ENCODE data around the gene USP50. TPM values are rescaled to one million over a fixed set of nuclear protein-coding genes. Genes with fewer than 3 reads are reported as not detected.
A peak's percentile ranks its signal among the peaks of the same experiment; 100 is the strongest.
"Not testable (repeated sequence)": the region's sequence is repeated elsewhere in the genome, so short reads cannot be mapped to it uniquely, and the experiment has no call there.

Gene USP50
- total RNA-seq, 2 experiments from 2014 or later, result not detected

DNA sequence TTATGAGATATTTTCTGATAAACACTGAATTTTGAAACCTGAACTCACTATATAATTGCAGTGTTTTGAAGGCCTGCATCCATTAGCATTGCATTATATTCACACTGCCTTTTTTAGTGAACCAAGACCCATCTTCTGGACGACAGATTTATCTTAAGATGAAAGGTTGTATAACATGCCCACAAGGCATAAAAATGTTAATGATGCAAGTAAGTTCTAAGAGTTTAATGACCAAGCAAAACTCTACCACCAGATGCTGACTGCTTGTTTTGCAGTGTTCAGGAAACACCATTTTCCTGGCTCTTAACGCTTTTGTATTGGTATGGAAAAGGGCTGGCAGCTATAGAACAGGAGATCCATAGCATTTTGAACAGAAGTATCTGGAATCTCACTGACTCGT is 46.1 kb downstream of the USP50 start:
- Mint-ChIP-seq H3K4me3 (no peak overlapping the region), H3K27ac (no peak overlapping the region), H3K4me1 (ENCODE audit: low read depth) (peaks cover 10% of the 10 kb centered on the region), H3K27me3 (ENCODE audit: low read depth) (no peaks in the 10 kb centered on the region), H3K9me3 (ENCODE audit: insufficient read depth) (no peaks in the 10 kb centered on the region), H3K36me3 (ENCODE audit: low read depth) (peaks cover 41% of the 10 kb centered on the region)
- ChIA-PET CTCF (no interaction called here), POLR2A (interaction anchor here (0.7 kb wide), 1 partner anchor 577 kb away, joined by 3 read pairs; no protein-coding TSS in a partner anchor)
- ATAC-seq, result no peak
- no peak for DNase-seq

DNA sequence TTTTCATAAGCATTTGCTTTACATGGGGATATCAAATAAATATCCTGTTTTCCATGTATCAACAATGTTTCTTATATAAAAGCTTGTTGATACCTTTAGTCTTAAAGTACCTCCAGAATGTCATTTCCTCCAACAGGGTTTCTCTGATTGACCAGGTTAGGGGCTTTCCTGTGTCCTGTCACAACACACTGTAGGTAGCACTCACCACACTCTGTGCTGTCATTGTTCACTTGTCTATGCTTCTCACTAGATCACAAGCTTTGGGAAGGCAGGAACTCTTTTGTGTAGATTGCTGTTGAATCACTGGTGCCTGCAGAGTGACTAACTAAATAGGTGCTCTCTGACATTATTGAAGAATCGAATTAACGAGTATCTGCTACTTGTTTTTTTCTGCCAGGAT is 49.8 kb downstream of the USP50 start:
- Mint-ChIP-seq H3K36me3 (ENCODE audit: low read depth) (peaks cover 52% of the 10 kb centered on the region), H3K4me3 (no peak overlapping the region), H3K9me3 (ENCODE audit: insufficient read depth) (no peaks in the 10 kb centered on the region), H3K27me3 (ENCODE audit: low read depth) (no peaks in the 10 kb centered on the region), H3K27ac (no peak overlapping the region), H3K4me1 (ENCODE audit: low read depth) (no peaks in the 10 kb centered on the region)
- CTCF ChIA-PET, result no interaction called here
- DNase-seq (no peak), ATAC-seq (no peak)
- POLR2A ChIA-PET, result interaction anchor here (1.2 kb wide), 1 partner anchor 142 kb away, joined by 4 read pairs; the partner anchor contains the start of gene GABPB1

DNA sequence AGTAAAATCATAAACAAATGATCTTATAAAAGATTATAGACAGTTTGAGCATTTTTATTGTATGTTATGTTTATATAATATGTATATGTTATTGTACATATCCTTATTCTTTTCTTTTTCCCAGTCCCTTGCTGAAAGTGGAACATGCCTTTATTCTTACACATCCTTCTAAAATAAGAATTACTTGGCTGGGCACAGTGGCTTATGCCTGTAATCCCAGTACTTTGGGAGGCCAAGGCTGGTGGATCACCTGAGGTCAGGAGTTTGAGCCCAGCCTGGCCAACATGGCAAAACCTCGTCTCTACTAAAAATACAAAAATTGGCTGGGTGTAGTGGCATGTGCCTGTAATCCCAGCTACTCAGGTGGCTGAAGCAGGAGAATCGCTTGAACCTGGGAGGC is 51.9 kb downstream of the USP50 start:
- CTCF ChIA-PET, result interaction anchor here (0.7 kb wide), 1 partner anchor 499 kb away, joined by 3 read pairs; no protein-coding TSS in a partner anchor
- POLR2A ChIA-PET, result not testable (repeated sequence)

DNA sequence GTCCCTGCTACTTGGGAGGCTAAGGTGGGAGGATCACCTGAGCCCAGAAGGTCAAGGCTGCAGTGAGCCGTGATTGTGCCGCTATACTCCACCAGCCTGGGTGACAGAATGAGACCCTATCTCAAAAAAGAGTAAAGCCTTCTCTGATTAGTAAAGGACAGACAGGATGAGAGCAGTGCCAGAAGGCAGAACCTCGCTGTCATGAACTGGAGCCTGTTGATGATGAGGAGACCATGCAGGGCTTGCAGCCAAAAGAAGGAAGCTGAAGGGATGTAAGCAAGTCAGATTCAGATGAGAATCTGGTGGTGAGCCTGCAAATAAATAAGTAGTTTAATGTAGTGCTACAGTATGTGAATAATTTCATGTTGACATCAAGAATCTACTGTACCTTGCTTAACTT is 52.8 kb downstream of the USP50 start:
- Mint-ChIP-seq H3K27me3 (ENCODE audit: low read depth) (no peaks in the 10 kb centered on the region), H3K4me3 (no peak overlapping the region), H3K27ac (no peak overlapping the region), H3K36me3 (ENCODE audit: low read depth) (peaks cover 60% of the 10 kb centered on the region), H3K9me3 (ENCODE audit: insufficient read depth) (no peaks in the 10 kb centered on the region), H3K4me1 (ENCODE audit: low read depth) (no peaks in the 10 kb centered on the region)
- ChIA-PET POLR2A (no interaction called here), CTCF (no interaction called here)
- no peak for DNase-seq
- ATAC-seq, result no peak

More for the DNA sequence above, 51.9 kb downstream of the USP50 start:
- not testable (repeated sequence) for H3K27ac Mint-ChIP-seq; DNase-seq; ATAC-seq; H3K4me3 Mint-ChIP-seq; H3K9me3 Mint-ChIP-seq (ENCODE audit: insufficient read depth); H3K27me3 Mint-ChIP-seq (ENCODE audit: low read depth); H3K4me1 Mint-ChIP-seq (ENCODE audit: low read depth)
- peaks cover 61% of the 10 kb centered on the region for H3K36me3 Mint-ChIP-seq (ENCODE audit: low read depth)

DNA sequence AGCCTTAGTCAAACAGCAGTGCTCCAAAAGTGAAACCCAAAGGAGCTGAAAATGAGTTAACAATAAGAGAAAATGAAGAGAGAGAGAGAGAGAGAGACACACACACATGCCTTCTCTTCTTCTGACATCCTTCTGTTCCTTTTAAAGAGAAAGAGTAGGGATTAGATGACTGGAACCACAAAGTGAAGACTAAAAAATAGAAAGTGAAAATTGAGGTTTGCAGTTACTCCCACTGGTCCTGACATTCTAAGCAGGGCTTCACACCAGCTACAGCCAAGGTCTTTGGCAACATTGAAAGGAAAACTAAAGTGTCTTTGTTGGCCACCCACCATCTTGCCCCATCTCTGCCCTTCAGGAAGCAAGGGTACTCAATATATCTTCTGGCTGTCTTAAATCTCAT is 59.2 kb downstream of the USP50 start:
- peak; percentile 19 for ATAC-seq
- Mint-ChIP-seq H3K27ac (peak overlapping the region; percentile 28), H3K27me3 (ENCODE audit: low read depth) (no peaks in the 10 kb centered on the region), H3K9me3 (ENCODE audit: insufficient read depth) (no peaks in the 10 kb centered on the region), H3K4me1 (ENCODE audit: low read depth) (peaks cover 11% of the 10 kb centered on the region), H3K36me3 (ENCODE audit: low read depth) (peaks cover 61% of the 10 kb centered on the region), H3K4me3 (no peak overlapping the region)
- CTCF ChIA-PET, result interaction anchor here (0.7 to 0.8 kb wide), 2 partner anchors 12 to 1288 kb away, joined by 3 read pairs; no protein-coding TSS in a partner anchor
- POLR2A ChIA-PET, result no interaction called here
- DNase-seq, result no peak

DNA sequence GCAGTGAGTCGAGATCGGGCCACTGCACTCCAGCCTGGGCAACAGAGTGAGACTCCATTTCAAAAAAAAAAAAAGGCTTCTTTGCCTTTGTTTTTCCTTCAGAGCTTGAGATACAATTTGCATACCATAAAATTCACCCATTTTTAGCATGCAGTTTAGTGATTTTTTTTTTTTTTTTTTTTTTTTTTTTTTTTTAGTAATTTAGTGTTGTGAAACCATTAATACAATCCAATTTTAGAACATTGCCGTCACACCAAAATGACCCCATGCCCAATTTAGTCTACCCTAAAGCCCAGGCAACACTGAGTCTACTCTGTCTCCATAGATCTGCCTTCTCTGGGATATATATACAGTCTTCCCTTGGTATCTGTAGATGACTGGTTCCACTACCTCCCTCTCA is 61.1 kb downstream of the USP50 start:
- ChIA-PET POLR2A (no interaction called here), CTCF (no interaction called here)
- H3K36me3 Mint-ChIP-seq (ENCODE audit: low read depth), result peaks cover 63% of the 10 kb centered on the region
- no peak overlapping the region for H3K27ac Mint-ChIP-seq
- no peaks in the 10 kb centered on the region for H3K9me3 Mint-ChIP-seq (ENCODE audit: insufficient read depth)
- no peak for DNase-seq
- no peak overlapping the region for H3K4me3 Mint-ChIP-seq
- H3K27me3 Mint-ChIP-seq (ENCODE audit: low read depth), result no peaks in the 10 kb centered on the region
- peaks cover 13% of the 10 kb centered on the region for H3K4me1 Mint-ChIP-seq (ENCODE audit: low read depth)
- no peak for ATAC-seq

DNA sequence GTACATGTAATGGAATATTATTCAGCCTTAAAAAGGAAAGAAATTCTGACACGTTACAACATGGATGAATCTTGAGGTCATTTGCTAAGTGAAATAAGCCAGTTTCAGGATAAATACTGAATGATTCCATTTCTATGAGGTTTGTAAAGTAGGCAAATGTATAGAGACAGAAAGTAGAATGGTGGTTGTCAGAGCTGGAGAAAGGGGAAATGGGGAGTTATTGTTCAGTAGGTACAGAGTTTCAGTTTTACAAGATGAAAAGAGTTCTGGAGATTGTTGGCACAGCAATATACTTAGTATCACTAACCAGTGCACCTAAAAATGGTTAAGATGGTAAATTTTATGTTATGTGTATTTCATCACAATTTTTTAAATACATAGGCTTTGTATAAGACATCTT is 61.7 kb downstream of the USP50 start:
- H3K27ac Mint-ChIP-seq, result no peak overlapping the region
- peaks cover 13% of the 10 kb centered on the region for H3K4me1 Mint-ChIP-seq (ENCODE audit: low read depth)
- H3K9me3 Mint-ChIP-seq (ENCODE audit: insufficient read depth), result no peaks in the 10 kb centered on the region
- H3K27me3 Mint-ChIP-seq (ENCODE audit: low read depth), result no peaks in the 10 kb centered on the region
- no peak for ATAC-seq
- peaks cover 60% of the 10 kb centered on the region for H3K36me3 Mint-ChIP-seq (ENCODE audit: low read depth)
- H3K4me3 Mint-ChIP-seq, result no peak overlapping the region
- ChIA-PET CTCF (no interaction called here), POLR2A (no interaction called here)
- DNase-seq, result no peak

DNA sequence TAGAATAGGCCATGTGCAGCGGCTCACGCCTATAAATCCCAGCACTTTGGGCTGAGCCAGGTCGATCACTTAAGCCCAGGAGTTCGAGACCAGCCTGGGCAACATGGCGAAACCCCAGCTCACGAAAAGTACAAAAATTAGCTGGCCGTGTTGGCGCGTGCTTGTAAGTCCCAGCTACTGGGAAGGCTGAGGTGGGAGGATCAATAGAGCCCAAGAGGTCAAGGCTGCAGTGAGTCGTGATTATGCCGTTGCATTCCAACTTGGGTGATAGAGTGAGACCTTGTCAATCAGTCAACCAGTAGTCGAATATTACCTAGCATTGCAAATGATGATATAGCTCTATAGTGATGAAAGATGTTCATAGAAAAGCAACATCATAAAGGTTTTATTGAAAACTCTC is 70.3 kb downstream of the USP50 start:
- H3K4me1 Mint-ChIP-seq (ENCODE audit: low read depth), result peaks cover 2% of the 10 kb centered on the region
- H3K36me3 Mint-ChIP-seq (ENCODE audit: low read depth), result peaks cover 38% of the 10 kb centered on the region
- H3K4me3 Mint-ChIP-seq, result no peak overlapping the region
- ChIA-PET POLR2A (no interaction called here), CTCF (no interaction called here)
- no peak for ATAC-seq
- no peaks in the 10 kb centered on the region for H3K27me3 Mint-ChIP-seq (ENCODE audit: low read depth)
- no peaks in the 10 kb centered on the region for H3K9me3 Mint-ChIP-seq (ENCODE audit: insufficient read depth)
- no peak for DNase-seq
- H3K27ac Mint-ChIP-seq, result no peak overlapping the region

DNA sequence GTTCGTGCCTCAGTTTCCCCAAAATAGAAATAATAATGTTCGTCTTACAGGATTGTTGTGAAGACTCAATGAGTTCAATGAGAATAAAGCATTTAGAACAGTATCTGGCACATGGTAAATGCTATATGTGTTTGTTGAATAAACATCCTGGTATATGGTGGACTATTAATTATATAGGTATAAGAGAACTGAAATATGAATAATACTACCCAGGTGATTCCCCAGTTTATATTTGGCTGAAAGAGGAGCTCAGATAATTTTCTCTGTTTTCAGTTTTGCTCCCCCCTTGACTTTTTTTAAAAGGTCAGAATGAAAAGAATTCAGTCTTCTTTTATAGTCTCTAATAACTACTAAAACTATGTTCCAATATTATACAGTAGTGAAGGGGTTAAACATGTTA is 75.4 kb downstream of the USP50 start:
- Mint-ChIP-seq H3K36me3 (ENCODE audit: low read depth) (peaks cover 33% of the 10 kb centered on the region), H3K4me3 (no peak overlapping the region), H3K4me1 (ENCODE audit: low read depth) (no peaks in the 10 kb centered on the region), H3K9me3 (ENCODE audit: insufficient read depth) (no peaks in the 10 kb centered on the region), H3K27me3 (ENCODE audit: low read depth) (no peaks in the 10 kb centered on the region), H3K27ac (no peak overlapping the region)
- ATAC-seq (no peak), DNase-seq (no peak)
- CTCF ChIA-PET, result no interaction called here
- POLR2A ChIA-PET, result no interaction called here

DNA sequence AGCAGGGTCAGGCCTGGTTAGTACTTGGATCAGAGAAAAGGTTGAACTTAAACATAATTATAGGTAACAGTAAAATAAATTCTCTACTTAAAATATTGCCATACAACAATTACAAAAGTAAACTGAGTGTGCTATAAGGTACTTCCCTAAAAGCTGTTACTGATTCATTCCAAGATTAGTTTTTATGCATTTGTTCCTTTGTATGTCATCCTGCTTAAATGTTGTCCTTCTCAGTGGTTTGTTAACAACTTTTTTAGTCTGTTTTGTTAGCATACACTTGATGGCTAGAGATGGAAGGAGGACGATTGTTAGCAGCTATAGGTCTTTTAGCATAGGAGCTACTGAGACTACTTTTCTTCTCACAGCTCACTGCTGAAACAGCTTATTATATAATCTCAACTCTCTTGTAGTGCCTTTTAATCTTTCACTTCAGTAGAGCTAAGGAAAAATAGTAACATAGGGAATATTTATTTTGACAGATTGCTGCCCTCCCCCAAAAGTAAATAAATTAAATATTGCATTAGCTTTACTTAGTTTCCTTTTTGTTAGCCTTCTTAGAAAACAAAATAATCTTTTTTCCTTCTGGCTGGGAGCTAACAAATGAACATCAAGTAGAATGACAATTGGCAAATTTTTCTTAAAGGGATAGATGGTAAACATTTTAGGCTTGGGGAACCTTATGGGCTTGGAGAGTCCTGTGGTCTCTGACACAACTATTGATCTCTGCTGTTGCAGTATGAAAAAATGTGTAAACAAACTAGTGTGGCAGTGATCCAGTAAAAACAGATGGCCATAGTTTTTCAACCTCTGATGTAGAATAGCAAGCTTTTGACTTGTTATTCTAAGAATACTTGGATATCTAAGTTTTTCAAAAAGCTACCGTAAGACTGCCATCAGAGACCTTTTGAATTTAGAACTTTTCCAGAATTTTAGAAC is 82.8 kb downstream of the USP50 start:
- POLR2A ChIA-PET, result interaction anchor here (0.8 kb wide), 1 partner anchor 444 kb away, joined by 3 read pairs; no protein-coding TSS in a partner anchor
- ATAC-seq (no peak), DNase-seq (no peak)
- Mint-ChIP-seq H3K4me1 (ENCODE audit: low read depth) (no peaks in the 10 kb centered on the region), H3K4me3 (no peak overlapping the region), H3K27me3 (ENCODE audit: low read depth) (no peaks in the 10 kb centered on the region), H3K36me3 (ENCODE audit: low read depth) (peaks cover 40% of the 10 kb centered on the region), H3K9me3 (ENCODE audit: insufficient read depth) (no peaks in the 10 kb centered on the region), H3K27ac (no peak overlapping the region)
- CTCF ChIA-PET, result interaction anchor here (0.7 kb wide), 1 partner anchor 251 kb away, joined by 3 read pairs; no protein-coding TSS in a partner anchor

DNA sequence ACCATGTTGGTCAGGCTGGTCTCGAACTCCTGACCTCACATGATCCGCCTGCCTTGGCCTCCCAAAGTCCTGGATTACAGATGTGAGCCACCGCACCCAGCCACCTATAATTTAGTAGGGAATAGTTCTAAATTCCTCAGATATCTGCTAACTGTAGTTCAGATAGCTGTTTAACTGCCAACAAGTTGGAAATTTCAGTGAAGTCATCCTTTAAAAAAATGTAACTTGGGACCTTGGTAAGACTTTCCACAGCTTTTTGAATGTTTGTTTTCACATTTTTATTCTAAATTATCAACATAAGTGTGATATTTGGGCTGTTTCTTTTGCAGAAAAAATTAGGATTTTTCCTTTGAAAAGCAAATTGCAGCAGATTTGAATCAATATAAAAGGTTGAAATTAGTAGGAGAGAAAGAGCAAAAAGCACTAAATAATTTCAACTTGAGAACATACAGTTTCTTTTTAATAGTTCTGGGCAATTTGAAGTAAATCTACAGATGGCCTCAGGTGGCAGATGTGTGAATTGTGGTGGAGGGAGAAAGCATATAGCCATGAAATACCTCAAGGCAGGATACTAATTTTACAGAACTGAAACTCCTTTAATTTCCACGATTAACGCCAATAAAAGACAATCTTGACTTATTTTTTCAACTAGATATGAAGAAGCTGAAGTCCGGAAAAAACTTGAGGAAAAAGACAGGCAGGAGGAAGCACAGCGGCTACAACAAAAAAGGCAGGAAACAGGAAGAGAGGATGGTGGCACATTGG is 87.9 kb downstream of the USP50 start:
- Mint-ChIP-seq H3K9me3 (ENCODE audit: insufficient read depth) (no peaks in the 10 kb centered on the region), H3K4me3 (no peak overlapping the region), H3K36me3 (ENCODE audit: low read depth) (peaks cover 47% of the 10 kb centered on the region), H3K27ac (no peak overlapping the region), H3K27me3 (ENCODE audit: low read depth) (no peaks in the 10 kb centered on the region), H3K4me1 (ENCODE audit: low read depth) (no peaks in the 10 kb centered on the region)
- ChIA-PET CTCF (no interaction called here), POLR2A (interaction anchor here (1.9 kb wide), 1 partner anchor 104 kb away, joined by 4 read pairs; the partner anchor contains the start of gene GABPB1)
- DNase-seq, result no peak
- ATAC-seq, result no peak

DNA sequence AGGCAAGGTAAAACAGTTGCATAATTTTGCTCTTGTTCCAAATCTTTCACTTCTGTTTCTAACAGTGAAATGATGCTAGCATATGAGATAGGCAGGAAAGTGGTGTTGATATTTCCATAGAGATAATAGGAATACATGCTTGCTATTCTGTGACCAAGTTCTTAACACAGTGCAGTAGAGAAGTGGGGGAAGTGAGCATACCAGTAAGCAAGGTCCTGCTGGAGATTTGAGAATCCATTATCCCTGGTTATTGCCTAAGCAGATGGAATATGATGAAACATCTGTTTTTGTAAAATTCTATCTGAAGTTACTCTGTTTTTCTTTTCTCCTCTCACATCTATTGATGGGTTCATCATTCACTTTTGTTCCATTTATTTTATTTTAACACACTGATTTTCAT is 93.5 kb downstream of the USP50 start:
- Mint-ChIP-seq H3K27ac (no peak overlapping the region), H3K4me1 (ENCODE audit: low read depth) (no peaks in the 10 kb centered on the region), H3K4me3 (no peak overlapping the region), H3K27me3 (ENCODE audit: low read depth) (no peaks in the 10 kb centered on the region), H3K36me3 (ENCODE audit: low read depth) (peaks cover 35% of the 10 kb centered on the region), H3K9me3 (ENCODE audit: insufficient read depth) (no peaks in the 10 kb centered on the region)
- ATAC-seq, result no peak
- POLR2A ChIA-PET, result no interaction called here
- DNase-seq, result no peak
- CTCF ChIA-PET, result no interaction called here

Measured in activated CD8-positive, alpha-beta T cell treated with anti-CD3 and anti-CD28 coated beads, Interleukin-2, amount 10 ng/mL, durations not matched to agents 7 days and 5 days (primary cell).